Loucy (cell line): ENCODE measurements around the gene PARVA.

ENCODE experiments used
- EZH2phosphoT487 ChIP-seq: fragments of 200-600 bp; IDR thresholded peaks from 2 replicates; pipeline ENCODE4 v1.6.1; 2018; ENCODE audit warnings: antibody characterized with exemption, mild to moderate bottlenecking, moderate library complexity, borderline replicate concordance
- TF ChIP-seq, protein P1 (sequence below): fragments of 200-600 bp; sonication (generic); conservative IDR thresholded peaks from 2 replicates; pipeline ENCODE4 v1.5.1; 2014; ENCODE audit warnings: mild to moderate bottlenecking, antibody characterized with exemption, low read length

DNA sequence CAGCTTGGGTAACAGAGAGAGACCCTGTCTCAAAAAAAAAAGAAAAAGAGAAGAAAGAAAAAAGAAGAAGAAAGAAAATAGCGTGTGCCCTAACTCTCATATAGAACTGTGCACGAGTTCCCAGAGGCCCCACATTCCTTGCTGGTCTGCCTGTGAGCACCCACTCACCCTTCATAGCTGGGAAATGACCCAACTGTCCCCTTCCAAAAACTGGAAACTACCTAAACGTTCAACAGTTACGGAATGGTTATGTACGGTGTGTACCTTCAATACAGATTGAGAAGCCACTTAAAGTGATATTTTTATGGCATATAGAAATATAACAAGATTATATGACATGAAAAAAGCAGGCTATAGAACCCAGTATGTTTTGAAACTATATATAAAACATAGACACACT is 82.0 kb downstream of the PARVA start:
- TF ChIP-seq, protein P1, sequence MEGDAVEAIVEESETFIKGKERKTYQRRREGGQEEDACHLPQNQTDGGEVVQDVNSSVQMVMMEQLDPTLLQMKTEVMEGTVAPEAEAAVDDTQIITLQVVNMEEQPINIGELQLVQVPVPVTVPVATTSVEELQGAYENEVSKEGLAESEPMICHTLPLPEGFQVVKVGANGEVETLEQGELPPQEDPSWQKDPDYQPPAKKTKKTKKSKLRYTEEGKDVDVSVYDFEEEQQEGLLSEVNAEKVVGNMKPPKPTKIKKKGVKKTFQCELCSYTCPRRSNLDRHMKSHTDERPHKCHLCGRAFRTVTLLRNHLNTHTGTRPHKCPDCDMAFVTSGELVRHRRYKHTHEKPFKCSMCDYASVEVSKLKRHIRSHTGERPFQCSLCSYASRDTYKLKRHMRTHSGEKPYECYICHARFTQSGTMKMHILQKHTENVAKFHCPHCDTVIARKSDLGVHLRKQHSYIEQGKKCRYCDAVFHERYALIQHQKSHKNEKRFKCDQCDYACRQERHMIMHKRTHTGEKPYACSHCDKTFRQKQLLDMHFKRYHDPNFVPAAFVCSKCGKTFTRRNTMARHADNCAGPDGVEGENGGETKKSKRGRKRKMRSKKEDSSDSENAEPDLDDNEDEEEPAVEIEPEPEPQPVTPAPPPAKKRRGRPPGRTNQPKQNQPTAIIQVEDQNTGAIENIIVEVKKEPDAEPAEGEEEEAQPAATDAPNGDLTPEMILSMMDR: no peak
- TF ChIP-seq EZH2phosphoT487: no peak
